ENCODE measurements around the gene XPO4. TPM values are rescaled to one million over a fixed set of nuclear protein-coding genes. Genes with fewer than 3 reads are reported as not detected.

The XPO4 gene
- total RNA-seq, 4 donors from 2014 or later, result 8.8 to 25.0 (median 18.6) TPM

- intact Hi-C loops (cut with DNase I), result no loop called here
- 54 to 64% methylated on average over 5 to 6 of the region's 6 CpGs for WGBS, 2 donors
- Histone ChIP-seq H3K27ac (no peak overlapping the region), H3K9me3 (no peaks in the 10 kb centered on the region), H3K27me3 (no peaks in the 10 kb centered on the region), H3K4me1 (no peaks in the 10 kb centered on the region), H3K4me3 (no peak overlapping the region), H3K36me3 (no peaks in the 10 kb centered on the region)
- TF ChIP-seq POLR2A (IDR thresholded peaks at IDR 0.05) (no peak), CTCF (IDR thresholded peaks at IDR 0.05) (no peak)
- DNase-seq, result no peak
Measured at GRCh38 chr13:20908714-20909497, 6.4 kb upstream of the XPO4 start.

DNA sequence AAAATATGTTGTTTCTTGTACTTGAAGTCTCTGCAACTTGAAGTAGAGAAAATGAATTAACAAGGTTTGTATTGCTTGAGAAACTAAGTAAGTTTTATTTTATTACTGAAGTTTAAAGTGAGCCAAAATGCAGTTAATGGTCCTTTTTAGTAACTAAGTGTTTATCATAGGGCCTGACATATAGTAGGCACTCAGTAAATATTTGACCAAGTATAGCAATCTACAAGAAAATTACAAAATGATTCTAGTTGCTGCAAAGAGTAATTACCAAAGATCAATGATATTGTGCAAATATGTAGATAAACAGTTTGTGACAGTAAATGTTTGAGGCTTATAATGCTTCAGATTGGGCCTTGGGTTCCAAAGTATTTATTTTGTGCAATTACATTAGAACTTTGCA, 2.4 kb upstream of the XPO4 start:
- peaks cover 0 to 5% (median 0%) of the 10 kb centered on the region in 3 donors for H3K36me3 ChIP-seq
- H3K4me1 ChIP-seq, result peaks cover 4 to 28% (median 10%) of the 10 kb centered on the region in 3 donors
- H3K27ac ChIP-seq, result no peak overlapping the region
- DNase-seq, result no peak
- intact Hi-C loops (cut with DNase I), result no loop called here
- H3K4me3 ChIP-seq, result no peak overlapping the region
- no peaks in the 10 kb centered on the region for H3K9me3 ChIP-seq
- H3K27me3 ChIP-seq, result no peaks in the 10 kb centered on the region
- no peak for TF ChIP-seq POLR2A (IDR thresholded peaks at IDR 0.05)
- no peak for TF ChIP-seq CTCF (IDR thresholded peaks at IDR 0.05)

- H3K9me3 ChIP-seq, result no peaks in the 10 kb centered on the region
- TF ChIP-seq POLR2A (IDR thresholded peaks at IDR 0.05) (no peak), CTCF (IDR thresholded peaks at IDR 0.05) (no peak)
- H3K4me3 ChIP-seq, result peak overlapping the region; percentile 61 to 92 (median 78)
- DNase-seq, result no peak
- H3K27me3 ChIP-seq, result no peaks in the 10 kb centered on the region
- 15 to 24% methylated on average over 12 to 14 of the region's 14 CpGs for WGBS, 2 donors
- peaks cover 0 to 20% (median 0%) of the 10 kb centered on the region in 3 donors for H3K36me3 ChIP-seq
- H3K27ac ChIP-seq, result peak overlapping the region; percentile 85 to 95 (median 92)
- intact Hi-C loops (cut with DNase I), result no loop called here
- H3K4me1 ChIP-seq, result peaks cover 4 to 31% (median 10%) of the 10 kb centered on the region in 3 donors
Measured at GRCh38 chr13:20903164-20903475, 574 bp upstream of the XPO4 start.

- DNase-seq, result no peak
- TF ChIP-seq CTCF (IDR thresholded peaks at IDR 0.05) (no peak), POLR2A (IDR thresholded peaks at IDR 0.05) (no peak)
- intact Hi-C loops (cut with DNase I), result no loop called here
Measured at GRCh38 chr13:20901668-20902437, 693 bp downstream of the XPO4 start.

DNA sequence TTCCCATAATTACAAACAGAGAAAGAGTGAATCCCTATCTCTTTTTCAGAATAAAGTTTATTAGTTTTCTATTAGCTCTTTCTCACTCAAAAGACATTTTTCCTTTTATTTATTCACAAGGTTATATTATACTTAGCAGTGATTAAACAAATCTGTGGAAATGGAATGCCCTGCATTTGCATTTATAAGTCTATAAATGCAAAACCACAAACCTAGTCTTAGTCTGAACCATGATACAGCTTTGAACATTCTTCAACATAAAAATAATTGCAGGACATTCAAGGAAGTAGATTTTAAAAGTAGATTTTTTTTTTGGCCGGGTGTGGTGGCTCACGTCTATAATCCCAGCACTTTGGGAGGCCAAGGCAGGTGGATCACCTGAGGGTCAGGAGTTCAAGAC, 8.3 kb downstream of the XPO4 start:
- Histone ChIP-seq H3K27ac (no peak overlapping the region), H3K9me3 (no peaks in the 10 kb centered on the region), H3K4me3 (no peak overlapping the region), H3K4me1 (no peaks in the 10 kb centered on the region), H3K27me3 (no peaks in the 10 kb centered on the region), H3K36me3 (peaks cover 0 to 17% (median 0%) of the 10 kb centered on the region in 3 donors)
- 56 to 59% methylated on average over 2 of the region's 2 CpGs for WGBS, 2 donors
- DNase-seq, result no peak
- TF ChIP-seq CTCF (IDR thresholded peaks at IDR 0.05) (no peak), POLR2A (IDR thresholded peaks at IDR 0.05) (no peak)
- intact Hi-C loops (cut with DNase I), result no loop called here

More at GRCh38 chr13:20901668-20902437, 693 bp downstream of the XPO4 start:
- Histone ChIP-seq H3K4me3 (peak overlapping the region; percentile 61 to 92 (median 78)), H3K4me1 (peaks cover 4 to 31% (median 10%) of the 10 kb centered on the region in 3 donors), H3K9me3 (no peaks in the 10 kb centered on the region), H3K36me3 (peaks cover 0 to 21% (median 0%) of the 10 kb centered on the region in 3 donors), H3K27me3 (no peaks in the 10 kb centered on the region), H3K27ac (peak overlapping the region; percentile 85 to 95 (median 92))
- WGBS, 2 donors, result 2 to 4% methylated on average over 15 to 17 of the region's 21 CpGs
